BLaER1 treated with 17β-estradiol and CSF1 and Interleukin-3, amounts not matched to agents 10 nM and 100 nM (cell line): ENCODE data around the gene USP5.
"Not testable (repeated sequence)": the region's sequence is repeated elsewhere in the genome, so short reads cannot be mapped to it uniquely, and the experiment has no call there.

Experiments
- H3K27ac ChIP-seq, 11 experiments: shearing (Covaris generic); formaldehyde crosslinking; 2 replicates each; pipeline ENCODE4 v1.8.1; 2022
- H3K27me3 ChIP-seq, 11 experiments: shearing (Covaris generic); formaldehyde crosslinking; 2 replicates each; pipeline ENCODE4 v1.8.1; 2022
- H3K36me3 ChIP-seq, 11 experiments: shearing (Covaris generic); formaldehyde crosslinking; 2 replicates each; pipeline ENCODE4 v1.8.1; 2022
- H3K4me1 ChIP-seq, 10 experiments: shearing (Covaris generic); formaldehyde crosslinking; 2 replicates each; pipeline ENCODE4 v1.8.1; 2022
- H3K4me2 ChIP-seq, 11 experiments: shearing (Covaris generic); formaldehyde crosslinking; 2 replicates each; pipeline ENCODE4 v1.8.1; 2022
- H3K4me3 ChIP-seq, 10 experiments: shearing (Covaris generic); formaldehyde crosslinking; 2 replicates each; pipeline ENCODE4 v1.8.1; 2022
- H3K9ac ChIP-seq, 11 experiments: shearing (Covaris generic); formaldehyde crosslinking; 2 replicates each; pipeline ENCODE4 v1.8.1; 2022
- H3K9me3 ChIP-seq, 11 experiments: shearing (Covaris generic); formaldehyde crosslinking; replicated peaks in 1 of 11; 2 replicates each; pipeline ENCODE4 v1.8.1; 2022
- H4K20me1 ChIP-seq, 11 experiments: shearing (Covaris generic); formaldehyde crosslinking; 2 replicates each; pipeline ENCODE4 v1.8.1; 2022
- Cebpa-rat ChIP-seq, 11 experiments: shearing (Covaris generic); IDR thresholded peaks; 2 replicates each; pipeline ENCODE4 v1.8.1; 2022

The USP5 gene

DNA sequence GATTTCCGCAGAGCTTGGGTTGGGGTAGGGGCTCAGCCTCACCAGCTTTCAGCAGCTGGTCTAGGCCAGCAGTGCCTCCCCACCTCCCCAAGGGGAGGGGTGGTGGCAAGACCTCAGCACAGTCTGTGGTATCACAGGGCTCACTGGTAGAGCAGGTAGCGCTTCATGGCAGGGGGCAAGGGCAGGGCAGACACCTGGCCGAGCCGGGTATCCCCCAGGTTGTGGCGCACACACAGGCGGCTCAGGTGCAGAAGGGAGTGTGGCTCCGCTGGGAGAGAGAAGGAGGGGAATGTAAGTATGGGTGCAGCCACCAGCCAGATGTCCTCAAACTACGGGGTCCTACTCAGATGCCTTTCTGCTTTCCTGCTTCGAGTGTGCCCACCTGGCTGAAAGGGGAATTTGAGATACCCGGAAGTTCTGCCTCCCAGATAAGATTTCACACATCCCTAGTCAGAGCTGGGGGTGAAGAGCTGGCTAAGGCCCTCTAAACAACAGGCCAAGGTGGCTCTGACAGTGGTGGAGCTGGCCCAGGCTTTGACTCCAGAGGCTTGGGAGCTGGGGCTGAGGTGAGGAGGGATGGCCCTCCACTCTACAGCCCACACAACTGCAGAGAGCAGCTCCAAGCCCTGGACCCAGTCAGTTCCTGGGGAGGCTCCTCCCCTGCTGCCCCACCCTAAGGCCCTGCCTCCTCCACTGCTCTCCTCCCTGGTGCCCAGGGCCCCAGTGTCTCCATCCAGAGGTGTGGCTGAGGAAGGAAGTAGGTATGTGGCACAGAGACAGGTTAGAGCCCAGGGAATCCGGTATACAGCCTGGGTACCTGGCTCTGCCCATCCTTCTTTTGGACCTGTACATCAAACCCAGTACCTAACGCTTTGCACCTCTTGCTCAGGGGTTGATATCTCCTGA, 19.4 kb downstream of the USP5 start:
- Histone ChIP-seq H3K27me3 (no peaks in the 10 kb centered on the region), H4K20me1 (peaks cover 43 to 60% (median 55%) of the 10 kb centered on the region in 11 experiments), H3K4me3 (peak overlapping the region; percentile 66 to 92 (median 76); a peak in 19 of 20 replicates), H3K4me1 (peaks cover 54 to 70% (median 62%) of the 10 kb centered on the region in 10 experiments), H3K9me3 (no peaks in the 10 kb centered on the region), H3K4me2 (peak overlapping the region; percentile 94 to 100 (median 99)), H3K9ac (peak overlapping the region; percentile 82 to 99 (median 90); a peak in 20 of 22 replicates), H3K36me3 (peaks cover 31 to 56% (median 43%) of the 10 kb centered on the region in 11 experiments), H3K27ac (peak overlapping the region in 7 of 11 experiments; percentile 1 to 94 (median 82); a peak in 8 of 22 replicates)
- TF ChIP-seq Cebpa-rat (IDR thresholded peaks at IDR 0.05) = no peak

DNA sequence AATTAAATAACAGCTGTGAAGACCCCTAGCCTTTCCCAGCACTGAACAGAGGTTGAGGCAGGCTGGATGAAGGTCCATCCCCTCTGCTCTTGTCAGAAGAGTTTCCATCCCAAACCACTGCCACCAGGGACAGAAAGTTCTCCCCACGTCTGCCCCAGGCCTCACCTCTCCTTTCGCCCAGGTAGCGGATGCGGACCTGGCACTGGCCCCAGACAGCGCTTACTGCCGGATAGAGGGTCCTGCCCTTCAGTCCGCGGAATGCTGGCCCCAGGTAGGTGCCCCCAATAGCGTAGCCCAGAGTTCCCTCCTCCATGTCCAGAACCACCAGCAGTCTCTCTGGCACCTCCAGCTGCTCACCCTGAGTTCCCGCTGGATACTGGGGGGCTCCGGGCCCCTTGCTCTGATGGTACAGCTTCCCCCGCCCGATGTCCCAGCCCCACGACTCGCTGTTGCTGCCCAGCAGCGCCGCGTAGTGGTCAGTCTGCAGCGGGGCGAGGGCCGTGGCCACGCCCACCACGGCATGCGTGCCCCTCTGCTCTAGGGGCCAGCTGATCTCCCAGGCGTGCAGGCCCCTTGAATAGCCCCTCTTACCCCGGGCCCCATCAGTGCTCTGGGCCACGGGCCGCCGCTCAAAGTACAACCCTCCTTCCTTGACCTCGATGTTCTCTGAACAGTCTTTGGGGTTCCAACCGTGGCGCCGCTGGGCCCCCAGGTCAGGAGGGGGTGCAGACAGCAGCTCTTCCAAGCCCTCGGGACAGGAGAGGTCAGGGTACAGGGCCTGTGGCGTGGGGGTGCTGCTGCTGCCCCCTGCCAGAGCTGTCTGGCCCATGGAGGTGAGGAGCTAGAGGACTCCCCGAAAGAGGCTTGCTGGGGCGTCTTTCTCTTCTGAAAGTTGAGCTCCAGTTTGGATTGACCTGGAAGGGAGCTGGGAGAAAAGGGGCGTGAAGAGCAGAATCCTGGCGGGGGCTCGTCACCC, 20.4 kb downstream of the USP5 start:
- Histone ChIP-seq H3K36me3 (peaks cover 29 to 65% (median 43%) of the 10 kb centered on the region in 11 experiments), H3K9me3 (no peaks in the 10 kb centered on the region), H3K4me1 (peaks cover 47 to 62% (median 55%) of the 10 kb centered on the region in 10 experiments), H3K9ac (peak overlapping the region; percentile 82 to 99 (median 90)), H3K4me3 (peak overlapping the region; percentile 66 to 92 (median 76)), H4K20me1 (peaks cover 43 to 56% (median 48%) of the 10 kb centered on the region in 11 experiments), H3K27ac (peak overlapping the region; percentile 57 to 94 (median 86)), H3K4me2 (peak overlapping the region; percentile 94 to 100 (median 99)), H3K27me3 (no peaks in the 10 kb centered on the region)
- TF ChIP-seq Cebpa-rat (IDR thresholded peaks at IDR 0.05) = no peak

DNA sequence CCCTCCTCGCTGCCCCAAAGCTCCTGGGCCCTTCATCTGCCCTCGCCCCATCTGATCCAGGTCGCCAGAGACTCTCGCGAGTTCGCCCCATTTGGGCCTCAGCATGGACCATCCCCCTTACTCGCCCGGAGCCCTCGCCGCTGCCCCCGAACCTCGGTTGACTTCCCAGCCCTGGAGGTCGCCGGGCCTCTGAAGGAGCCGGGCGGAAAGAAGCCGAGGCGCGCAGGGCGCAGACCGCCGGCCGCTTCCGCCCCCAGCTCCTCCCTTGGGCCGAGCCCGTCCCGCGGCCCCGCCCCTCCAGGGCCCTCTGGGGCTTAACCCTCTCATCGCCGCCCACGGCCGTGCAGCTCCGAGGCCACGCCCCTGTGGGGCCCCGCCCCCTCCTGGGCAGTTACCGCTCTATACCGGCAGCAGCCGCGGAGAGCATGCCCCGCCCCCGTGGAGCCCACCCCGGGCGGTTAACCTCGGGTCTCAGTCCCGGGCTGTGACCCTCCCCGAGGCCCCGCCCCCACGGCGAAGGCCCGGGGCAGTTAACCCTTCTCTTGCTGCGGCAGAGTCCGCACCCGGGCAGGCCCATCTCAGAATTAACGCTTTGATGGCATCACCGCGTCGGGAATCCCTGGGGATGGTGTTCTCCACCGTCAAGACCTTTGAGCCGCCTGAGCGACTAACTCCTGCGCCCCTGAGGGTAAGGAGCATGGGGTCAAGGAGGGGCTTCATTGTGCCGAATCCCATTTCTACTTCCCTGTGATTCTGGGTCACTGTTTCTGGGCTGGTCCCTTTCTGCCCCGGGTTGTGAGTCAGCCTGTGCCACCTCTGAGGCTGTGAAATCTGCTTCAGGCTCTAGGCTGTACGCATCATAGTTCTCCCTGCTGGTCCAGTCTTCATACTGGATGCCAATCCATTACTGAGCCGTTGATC, 21.4 kb downstream of the USP5 start, which contains the start of gene SPSB2:
SPSB2 (minus strand) TSS at position 210 of the 921 bp plus-strand sequence. CDS start 402 bp downstream, outside the sequence.
- Histone ChIP-seq H4K20me1 (peaks cover 38 to 46% (median 40%) of the 10 kb centered on the region in 11 experiments), H3K9ac (peak within 1 kb of the TSS; percentile 82 to 99 (median 90)), H3K4me3 (peak within 1 kb of the TSS; percentile 66 to 92 (median 76)), H3K4me1 (peaks cover 47 to 60% (median 54%) of the 10 kb centered on the region in 10 experiments), H3K4me2 (peak within 1 kb of the TSS; percentile 94 to 100 (median 99)), H3K9me3 (no peaks in the 10 kb centered on the region), H3K36me3 (peaks cover 29 to 73% (median 47%) of the 10 kb centered on the region in 11 experiments), H3K27me3 (no peaks in the 10 kb centered on the region), H3K27ac (peak within 1 kb of the TSS; percentile 57 to 94 (median 86))
- TF ChIP-seq Cebpa-rat (IDR thresholded peaks at IDR 0.05) = no peak

DNA sequence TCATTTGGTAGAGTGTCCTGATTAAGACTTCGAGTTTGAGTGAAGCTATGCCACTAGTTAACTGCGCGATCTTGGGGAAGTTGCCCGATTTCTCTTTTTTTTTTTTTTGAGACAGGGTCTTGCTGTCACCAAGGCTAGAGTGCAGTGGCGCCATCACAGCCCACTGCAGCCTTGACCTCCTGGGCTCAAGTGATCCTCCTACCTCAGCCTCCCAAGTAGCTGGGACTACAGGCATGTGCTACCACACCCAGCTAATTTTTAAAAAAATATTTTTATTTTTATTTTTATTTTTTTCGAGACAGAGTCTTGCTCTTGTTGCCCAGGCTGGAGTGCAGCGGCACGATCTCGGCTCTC, 22.0 kb downstream of the USP5 start:
- Histone ChIP-seq H3K27ac (peak overlapping the region in 10 of 11 experiments; percentile 64 to 94 (median 87); a peak in 21 of 22 replicates), H3K36me3 (peaks cover 29 to 71% (median 45%) of the 10 kb centered on the region in 11 experiments), H4K20me1 (peaks cover 32 to 40% (median 33%) of the 10 kb centered on the region in 11 experiments), H3K4me3 (peak overlapping the region; percentile 66 to 92 (median 76)), H3K4me1 (peaks cover 41 to 53% (median 48%) of the 10 kb centered on the region in 10 experiments), H3K9ac (peak overlapping the region; percentile 82 to 99 (median 90); a peak in 21 of 22 replicates), H3K4me2 (peak overlapping the region; percentile 76 to 100 (median 99))
- H3K9me3 ChIP-seq, H3K27me3 ChIP-seq: not testable (repeated sequence)

DNA sequence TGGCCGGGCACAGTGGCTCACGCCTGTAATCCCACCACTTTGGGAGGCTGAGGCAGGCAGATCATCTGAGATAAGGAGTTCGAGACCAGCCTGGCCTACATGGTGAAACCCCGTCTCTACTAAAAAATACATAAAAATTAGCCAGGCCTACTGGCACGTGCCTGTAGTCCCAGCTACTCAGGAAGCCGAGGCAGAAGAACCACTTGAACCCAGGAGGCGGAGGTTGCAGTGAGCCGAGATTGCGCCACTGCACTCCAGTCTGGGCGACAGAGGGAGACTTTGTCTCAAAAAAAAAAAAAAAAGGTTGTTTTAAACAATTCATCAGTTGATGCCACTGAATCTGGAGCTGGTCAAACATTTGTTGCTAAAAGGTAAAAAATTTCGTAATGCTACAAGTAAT, 27.9 kb downstream of the USP5 start:
- H3K4me3 ChIP-seq = not testable (repeated sequence)

DNA sequence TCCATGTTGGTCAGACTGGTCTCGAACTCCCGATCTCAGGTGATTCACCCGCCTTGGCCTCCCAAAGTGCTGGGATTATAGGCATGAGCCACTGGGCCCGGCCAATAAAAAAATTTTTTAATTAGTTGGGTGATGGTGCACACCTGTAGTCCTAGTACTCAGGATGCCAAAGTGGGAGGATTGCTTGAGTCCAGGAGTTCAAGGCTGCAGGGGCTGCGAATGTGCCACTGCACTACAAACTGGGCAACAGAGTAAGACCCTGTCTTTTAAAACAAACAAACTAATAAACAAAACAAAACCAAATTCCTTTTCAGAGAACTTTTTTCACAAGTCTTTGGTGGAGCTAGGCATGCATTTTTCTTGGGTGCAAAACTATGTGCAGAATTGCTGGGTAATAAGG, 31.3 kb downstream of the USP5 start:
- Histone ChIP-seq H3K27ac (no peak overlapping the region), H3K36me3 (peaks cover 16 to 53% (median 28%) of the 10 kb centered on the region in 11 experiments; a peak in 21 of 22 replicates), H3K4me1 (peaks cover 0 to 32% (median 7%) of the 10 kb centered on the region in 10 experiments; a peak in 12 of 20 replicates), H3K4me3 (no peak overlapping the region), H3K9ac (no peak overlapping the region), H3K27me3 (no peaks in the 10 kb centered on the region), H4K20me1 (no peaks in the 10 kb centered on the region), H3K4me2 (no peak overlapping the region), H3K9me3 (no peaks in the 10 kb centered on the region)
- TF ChIP-seq Cebpa-rat (IDR thresholded peaks at IDR 0.05) = no peak

More for the DNA sequence above, 27.9 kb downstream of the USP5 start:
- not testable (repeated sequence) for H4K20me1 ChIP-seq, H3K27me3 ChIP-seq, H3K9ac ChIP-seq, H3K4me2 ChIP-seq, H3K9me3 ChIP-seq
- Histone ChIP-seq H3K4me1 (peaks cover 0 to 17% (median under 1%) of the 10 kb centered on the region in 10 experiments; a peak in 14 of 20 replicates), H3K27ac (peak overlapping the region in 1 of 11 experiments; percentile 16; a peak in 2 of 22 replicates), H3K36me3 (peaks cover 14 to 77% (median 33%) of the 10 kb centered on the region in 11 experiments)

DNA sequence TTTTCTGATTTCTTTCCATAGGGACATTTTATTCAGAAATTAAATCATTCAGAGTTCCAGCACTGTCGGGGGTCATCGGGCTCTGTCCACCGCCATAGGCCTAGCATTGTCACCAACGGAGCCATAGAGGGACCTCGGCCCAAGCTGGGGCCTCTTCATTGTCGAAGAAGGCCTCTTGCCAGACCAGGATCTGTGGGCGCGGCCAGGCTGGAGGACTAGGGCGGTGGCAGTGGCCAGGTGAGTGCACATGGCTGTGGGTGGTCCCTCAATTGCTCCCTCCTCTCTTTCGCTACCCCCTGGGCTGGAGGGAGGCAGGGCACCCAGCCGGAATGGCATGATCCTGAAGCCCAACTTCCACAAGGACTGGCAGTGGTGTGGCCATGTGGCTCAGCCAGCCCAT, 31.7 kb downstream of the USP5 start:
- H3K27ac ChIP-seq = no peak overlapping the region
- TF ChIP-seq Cebpa-rat (IDR thresholded peaks at IDR 0.05) = no peak
- no peaks in the 10 kb centered on the region for H3K27me3 ChIP-seq
- H4K20me1 ChIP-seq = no peaks in the 10 kb centered on the region
- peaks cover 16 to 50% (median 28%) of the 10 kb centered on the region in 11 experiments; a peak in 21 of 22 replicates for H3K36me3 ChIP-seq
- no peaks in the 10 kb centered on the region for H3K9me3 ChIP-seq
- H3K9ac ChIP-seq = no peak overlapping the region
- no peak overlapping the region for H3K4me3 ChIP-seq
- no peak overlapping the region for H3K4me2 ChIP-seq
- H3K4me1 ChIP-seq = peaks cover 0 to 36% (median 9%) of the 10 kb centered on the region in 10 experiments; a peak in 12 of 20 replicates
